NCI-H146 treated with DMSO at 0.1 percent for 48 hours (cell line): ENCODE data around the gene GPC5.
A peak's percentile ranks its signal among the peaks of the same experiment; 100 is the strongest.

Experiments used
- DNase-seq: peaks from one replicate; lab custom pipeline; 2025; ENCODE audit not compliant: unreplicated experiment; lab: John Stamatoyannopoulos, UW

Gene GPC5

DNA sequence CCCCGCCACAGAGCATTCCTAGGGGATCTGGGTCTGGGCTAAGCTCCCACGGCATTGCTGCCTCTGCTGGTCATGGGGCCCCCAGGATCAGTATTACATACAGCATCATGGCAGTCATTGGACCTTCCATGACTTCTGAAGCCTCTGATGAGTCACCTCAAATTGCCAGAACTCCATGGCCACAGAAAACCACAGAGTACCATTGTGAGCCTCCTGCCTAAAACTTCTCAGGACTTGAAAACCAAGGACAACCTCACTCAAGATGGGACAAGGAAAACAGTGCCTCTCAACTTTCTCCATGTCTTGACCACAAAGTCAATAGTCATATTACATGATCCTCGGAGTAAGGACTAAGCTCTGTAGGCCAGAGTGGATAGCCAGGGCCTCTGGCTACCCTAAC is 306.0 kb downstream of the GPC5 start:
- no peak for DNase-seq

DNA sequence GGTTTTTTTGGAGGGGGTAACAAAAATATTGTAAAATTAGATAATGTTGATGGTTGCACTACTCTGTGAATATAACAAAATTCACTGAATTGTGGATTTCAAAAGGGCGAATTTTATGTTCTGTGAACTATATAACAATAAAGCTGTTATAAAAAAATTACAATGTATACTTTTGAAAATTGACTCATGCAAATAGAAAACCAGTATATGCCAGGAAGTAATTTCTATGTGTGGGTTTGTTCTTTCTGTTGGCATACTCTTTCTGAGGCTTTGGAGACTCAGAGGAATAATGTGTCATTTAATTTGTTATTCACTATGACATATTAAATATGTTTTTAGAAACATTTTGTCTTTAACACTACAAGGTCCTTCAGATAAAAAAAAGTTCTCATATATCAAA is 310.1 kb downstream of the GPC5 start:
- DNase-seq, result no peak

DNA sequence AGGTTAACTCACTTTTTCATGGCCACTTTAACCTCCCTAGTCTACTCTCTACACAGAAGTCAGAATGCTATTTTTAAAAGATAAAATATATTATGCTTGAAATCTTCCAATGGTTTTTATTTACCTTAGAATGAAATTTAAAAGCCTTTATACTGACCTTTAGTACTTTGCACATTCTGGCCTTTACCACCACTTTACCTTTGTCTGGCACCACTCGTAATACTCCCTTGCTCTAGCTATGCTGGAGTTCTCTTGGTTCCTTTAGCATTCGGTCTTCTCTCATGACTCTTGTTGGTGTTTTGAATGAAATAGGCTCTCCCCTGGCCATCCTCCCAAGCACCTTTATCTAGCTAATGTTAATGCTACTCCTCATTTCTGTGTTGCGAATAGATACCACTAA is 310.8 kb downstream of the GPC5 start:
- DNase-seq, result no peak

DNA sequence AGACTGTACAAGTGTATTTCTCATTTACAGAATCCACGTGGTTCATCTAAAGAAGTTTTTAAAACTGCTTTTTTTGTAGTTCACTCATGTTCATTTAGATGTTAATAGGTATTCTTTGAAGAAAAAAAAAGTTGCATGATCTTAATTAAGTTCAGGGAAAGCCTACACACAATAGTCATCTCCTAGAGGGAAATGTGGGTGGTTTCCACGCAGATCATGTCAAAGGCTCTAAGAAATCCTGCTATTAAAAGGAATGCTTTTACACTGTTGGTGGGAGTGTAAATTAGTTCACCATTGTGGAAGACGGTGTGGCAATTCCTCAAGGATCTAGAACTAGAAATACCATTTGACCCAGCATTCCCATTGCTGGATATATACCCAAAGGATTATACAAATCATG is 312.3 kb downstream of the GPC5 start:
- DNase-seq, result no peak

DNA sequence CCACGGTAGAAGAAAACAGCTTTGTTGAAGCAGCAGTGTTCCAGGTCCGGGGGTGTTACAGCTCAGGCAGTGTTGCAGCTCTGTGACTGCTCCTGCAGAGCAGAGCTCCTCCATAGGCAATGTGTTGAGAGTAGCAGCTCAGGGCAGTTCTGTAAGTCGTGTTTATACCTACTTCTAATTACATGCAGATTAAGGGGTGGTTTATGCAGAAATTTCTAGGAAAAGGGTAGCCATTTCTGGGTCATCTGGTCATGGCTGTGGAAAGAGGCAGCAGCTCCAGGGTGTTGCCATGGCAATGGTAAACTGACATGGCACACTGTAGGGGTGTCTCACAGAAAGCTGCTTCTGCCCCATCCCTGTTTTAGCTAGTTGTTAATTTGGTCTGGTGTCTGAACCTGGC is 316.4 kb downstream of the GPC5 start:
- DNase-seq, result no peak

DNA sequence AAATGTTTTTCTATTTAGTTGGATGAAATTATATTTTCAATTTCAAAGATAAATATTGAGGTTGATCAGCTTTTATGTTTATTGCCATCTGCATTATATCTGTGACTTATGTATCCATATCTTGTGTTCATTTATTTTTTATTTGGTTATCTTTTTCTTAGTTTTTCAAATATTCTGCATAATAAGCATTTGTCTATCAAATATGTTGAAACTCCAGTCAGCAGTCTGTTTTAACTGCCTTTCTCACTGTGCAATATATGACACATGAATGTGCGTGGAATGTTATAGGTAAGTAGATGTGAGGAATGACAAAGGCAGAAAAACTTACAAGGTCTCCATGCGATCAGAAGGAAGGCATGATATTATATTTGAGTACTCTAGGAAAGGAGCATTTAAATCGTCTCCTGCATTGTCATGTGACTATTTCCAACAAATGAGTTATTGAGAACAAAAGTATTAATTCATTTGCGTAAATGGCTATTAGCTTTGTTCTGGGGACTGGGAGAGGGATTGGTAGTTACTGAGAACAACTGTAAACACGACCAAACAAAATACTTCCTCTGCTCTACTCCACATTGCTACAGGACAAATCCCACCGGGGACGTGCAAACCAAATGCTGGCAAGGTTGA is 318.1 kb downstream of the GPC5 start:
- DNase-seq, result no peak

DNA sequence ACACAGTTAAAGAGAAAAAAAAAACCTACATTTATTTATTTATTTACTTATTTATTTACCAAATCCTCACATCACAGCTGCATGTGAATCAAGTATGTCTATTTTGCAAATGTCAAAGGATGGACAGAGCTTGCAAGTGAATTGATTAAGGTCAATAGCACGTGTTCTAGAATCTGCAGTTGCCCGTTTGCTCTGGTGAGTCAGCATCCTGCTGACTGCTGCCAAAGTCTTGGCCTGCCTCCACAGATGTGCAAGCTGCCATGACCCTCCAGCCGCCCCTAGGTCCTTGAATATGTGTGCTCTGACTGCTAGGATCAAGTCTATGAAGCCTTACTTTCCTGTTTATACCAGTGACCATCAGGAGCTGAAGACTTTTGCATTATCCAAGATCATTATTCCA is 320.6 kb downstream of the GPC5 start:
- DNase-seq, result no peak

DNA sequence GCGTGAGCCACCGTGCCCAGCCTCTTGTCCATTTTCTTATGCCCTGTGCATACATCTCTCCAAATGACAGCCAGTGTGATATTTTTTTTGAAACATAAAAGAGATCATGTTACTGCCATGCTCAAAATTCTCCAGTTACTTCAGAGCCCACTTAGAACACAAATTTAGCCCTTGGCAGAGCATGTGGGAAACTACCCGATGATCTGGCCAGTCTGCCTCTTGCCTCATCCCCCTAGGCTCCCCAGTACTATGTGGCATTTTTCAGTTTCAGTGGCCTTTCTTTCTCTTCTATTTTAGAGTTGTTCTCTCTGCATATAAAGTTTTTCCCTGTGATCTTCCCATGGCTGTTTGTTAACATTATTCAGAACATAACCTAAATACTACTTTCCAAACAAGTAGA is 323.0 kb downstream of the GPC5 start:
- DNase-seq, result no peak

DNA sequence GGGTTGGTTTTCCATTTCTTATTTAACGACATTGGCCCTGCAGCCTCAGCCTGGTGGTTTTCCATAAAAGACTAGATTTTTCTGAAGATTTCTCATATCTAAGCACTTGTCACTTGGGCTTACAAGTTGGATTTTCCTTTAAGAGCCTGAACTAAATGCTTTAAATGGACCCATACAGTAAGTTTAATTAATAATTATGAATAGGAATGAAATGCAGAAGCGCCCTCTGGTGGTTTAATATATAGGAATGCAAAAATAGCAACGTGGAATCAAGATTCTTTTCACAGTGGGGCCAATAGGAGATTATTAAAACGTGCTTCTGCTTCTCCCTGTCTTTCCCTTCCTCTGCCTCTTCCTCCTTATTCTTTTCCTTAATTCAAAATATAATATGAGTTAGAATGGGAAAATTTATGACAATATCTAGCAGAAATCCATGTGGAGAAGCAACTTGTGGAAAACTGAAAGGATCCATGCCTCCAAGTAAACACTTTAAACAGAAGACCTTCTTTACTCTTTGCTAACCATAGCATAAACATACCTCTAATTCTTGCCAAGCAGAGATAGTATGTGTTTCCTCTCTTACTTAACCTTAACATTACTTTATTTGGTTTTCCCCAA is 324.0 kb downstream of the GPC5 start:
- no peak for DNase-seq

DNA sequence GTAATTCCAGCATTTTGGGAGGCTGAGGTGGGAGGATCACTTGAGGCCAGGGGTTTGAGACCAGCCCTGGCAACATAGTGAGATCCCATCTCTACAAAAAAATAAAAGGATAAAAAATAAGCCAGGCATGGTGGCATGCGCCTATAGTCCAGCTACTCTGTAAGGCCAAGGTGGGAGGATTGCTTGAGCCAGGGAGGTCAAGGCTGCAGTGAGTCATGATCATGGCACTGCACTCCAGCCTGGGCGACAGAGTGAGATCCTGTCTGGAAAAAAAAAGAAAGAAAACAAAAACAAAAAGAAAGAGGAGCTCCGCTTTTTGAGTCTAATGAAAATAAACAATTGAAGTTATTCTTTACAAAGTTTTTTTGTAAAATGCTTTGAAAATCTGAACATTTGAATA is 326.2 kb downstream of the GPC5 start:
- no peak for DNase-seq

DNA sequence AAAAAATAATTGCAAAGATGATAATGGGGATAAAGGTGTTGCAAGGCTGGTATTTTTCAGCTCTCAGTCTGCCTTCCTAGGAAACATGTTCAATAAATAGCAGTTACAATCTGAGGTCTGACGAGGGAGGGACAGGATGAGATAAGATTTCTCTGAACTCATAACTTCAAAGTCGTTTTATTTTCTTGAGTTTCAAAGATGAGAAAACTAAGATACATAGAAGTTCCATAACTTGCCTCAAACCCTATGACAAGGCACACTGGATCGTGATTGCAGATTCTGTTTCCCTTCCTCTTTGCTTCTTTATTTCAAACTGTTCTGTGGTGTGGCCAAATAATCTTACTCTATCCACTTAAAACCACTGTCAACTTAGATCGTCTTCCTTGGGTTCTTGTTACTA is 327.2 kb downstream of the GPC5 start:
- no peak for DNase-seq

DNA sequence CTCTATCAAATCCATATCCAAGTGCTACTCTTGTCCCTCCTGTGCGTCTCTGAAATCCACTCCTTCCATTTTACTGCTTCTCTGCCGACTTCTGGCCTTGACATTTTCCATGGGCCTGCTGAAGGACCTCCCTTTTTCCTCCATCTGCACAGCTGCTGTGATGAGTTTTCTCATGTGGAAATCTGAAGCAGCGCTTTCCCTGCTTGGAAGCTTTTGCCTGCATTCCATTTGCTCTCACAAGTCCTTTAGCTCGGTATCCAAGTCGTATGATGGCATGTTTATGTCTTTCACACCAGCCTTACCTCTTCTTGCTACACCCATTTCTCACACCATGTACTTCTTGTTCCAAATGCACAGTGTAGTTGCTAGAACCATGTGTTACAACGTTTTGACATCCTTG is 328.2 kb downstream of the GPC5 start:
- DNase-seq, result no peak

DNA sequence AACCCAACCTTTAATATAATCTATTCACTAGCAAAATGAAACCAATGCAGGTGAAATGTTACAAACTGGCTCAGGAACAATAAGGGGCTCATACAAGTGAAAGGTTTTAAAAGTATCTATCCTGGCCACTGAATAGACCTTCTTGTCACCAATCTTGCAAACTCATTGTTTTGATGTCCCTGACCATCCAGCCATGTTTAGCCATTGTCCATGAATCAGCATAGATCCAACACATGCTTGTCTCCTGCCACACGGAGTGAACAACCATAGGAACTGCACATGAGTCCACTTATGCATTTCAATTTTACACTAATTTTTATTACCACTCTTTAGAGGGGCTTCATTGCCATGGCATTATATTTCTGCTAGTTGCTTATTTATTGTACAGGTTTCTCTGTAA is 331.4 kb downstream of the GPC5 start:
- no peak for DNase-seq

DNA sequence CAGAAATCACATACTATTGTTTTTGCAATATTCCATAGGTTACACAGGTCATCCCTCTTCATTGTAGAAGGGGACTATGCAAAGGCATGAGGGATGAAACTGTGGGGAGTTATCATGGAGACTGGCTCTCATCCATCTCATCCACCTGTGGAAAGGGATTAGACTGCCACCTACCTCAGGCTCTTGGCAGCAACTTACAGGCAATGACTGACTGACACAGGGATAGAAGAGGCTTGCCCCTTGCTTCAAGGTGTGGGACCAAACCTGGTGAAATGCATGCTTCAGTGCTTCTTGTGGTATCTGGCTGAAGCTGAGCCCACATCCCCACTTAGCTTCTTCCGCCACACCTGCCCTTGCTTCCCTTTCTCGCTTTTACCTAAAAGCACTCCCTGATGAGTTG is 341.3 kb downstream of the GPC5 start:
- no peak for DNase-seq

DNA sequence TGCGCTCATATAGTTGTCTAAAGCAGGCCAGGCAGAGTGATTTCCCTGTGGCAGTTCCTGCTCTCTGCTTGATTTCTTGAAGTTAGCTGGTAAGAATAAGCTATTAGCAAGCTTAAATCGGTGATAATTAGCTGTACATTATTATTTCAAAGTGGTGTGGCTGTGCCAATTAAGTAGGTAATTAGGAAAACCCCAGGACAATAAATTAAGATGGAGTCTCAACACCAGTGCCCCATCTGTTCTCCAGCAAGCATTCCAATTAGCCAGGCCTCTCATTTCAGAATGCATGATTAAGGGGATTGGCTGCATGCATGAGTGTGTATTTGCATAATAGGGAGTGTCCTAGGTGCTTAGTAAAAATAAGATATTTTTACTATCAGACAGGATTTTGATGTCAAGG is 342.3 kb downstream of the GPC5 start:
- DNase-seq, result no peak

DNA sequence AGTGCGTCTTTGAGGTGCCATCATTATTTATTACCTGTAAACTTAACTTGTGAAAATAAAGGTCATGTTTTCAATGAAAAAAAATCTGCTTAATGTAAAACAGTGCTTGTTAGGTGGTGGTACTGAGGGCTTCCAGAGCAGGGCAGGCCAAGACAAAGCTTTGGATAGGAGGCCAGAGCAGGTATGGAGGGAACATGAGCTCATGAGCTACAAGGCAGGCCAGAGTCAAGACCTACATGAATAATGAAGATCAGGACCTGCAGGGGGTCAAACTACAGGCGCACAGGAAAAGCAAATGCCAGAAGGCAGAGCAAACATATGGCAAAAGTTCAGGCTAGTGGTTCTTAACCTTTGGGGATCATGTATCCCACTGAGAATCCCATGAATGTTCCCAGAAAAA is 343.5 kb downstream of the GPC5 start:
- no peak for DNase-seq

DNA sequence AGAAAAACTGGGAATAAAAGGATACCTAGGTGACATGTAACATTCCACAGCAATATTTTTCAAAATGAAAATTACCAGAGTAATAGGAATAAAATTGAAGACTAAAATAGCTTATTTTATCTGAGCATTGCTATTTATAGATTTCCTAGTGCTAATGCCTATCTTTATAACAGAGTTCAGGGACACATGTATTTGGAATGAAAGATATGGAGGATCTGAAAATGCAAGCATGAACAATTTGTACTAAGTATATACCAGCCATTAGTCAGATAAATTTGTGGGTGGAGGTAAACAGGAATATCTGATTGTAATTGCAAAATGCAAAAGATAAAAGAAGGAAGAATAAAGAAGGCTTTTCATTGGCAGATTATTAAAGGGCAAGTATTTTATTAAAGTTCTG is 345.9 kb downstream of the GPC5 start:
- no peak for DNase-seq

DNA sequence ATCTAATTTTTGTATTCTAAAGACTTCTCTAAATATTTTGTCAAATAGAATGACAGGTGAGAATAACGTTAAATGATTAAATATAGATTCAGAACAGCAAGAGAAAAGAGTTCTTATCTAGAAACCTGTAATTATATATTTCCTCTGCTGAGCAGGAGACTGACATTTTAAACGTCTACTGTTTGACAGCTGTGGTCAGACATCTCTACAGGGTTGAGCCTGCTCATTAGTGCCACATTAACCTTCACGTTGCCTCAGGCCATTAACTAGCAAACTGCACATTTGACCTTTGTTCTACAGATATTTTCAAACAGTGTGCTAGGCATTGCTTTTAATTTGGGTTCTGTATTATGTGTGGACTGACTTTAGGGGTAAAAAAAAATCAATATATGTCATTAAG is 347.5 kb downstream of the GPC5 start:
- peak; percentile 84 for DNase-seq

DNA sequence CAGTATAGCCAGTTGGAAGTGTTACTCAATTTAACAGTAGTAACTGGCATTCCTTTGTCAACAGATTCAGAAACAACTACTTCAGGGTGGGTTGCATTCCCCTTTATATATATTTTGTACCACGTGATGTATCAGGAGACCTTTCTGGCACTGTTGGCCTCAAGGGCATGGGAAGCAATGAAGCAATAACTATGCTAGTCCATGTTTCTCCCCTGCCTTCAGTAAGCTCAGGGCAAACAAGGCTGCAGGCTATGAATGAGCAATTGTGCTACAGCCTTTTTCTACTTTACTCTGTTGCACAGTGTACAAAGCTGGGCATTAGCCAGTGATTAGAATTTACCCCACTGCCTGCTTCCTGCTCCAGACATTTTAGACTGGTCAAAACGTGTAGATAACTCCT is 348.8 kb downstream of the GPC5 start:
- no peak for DNase-seq

DNA sequence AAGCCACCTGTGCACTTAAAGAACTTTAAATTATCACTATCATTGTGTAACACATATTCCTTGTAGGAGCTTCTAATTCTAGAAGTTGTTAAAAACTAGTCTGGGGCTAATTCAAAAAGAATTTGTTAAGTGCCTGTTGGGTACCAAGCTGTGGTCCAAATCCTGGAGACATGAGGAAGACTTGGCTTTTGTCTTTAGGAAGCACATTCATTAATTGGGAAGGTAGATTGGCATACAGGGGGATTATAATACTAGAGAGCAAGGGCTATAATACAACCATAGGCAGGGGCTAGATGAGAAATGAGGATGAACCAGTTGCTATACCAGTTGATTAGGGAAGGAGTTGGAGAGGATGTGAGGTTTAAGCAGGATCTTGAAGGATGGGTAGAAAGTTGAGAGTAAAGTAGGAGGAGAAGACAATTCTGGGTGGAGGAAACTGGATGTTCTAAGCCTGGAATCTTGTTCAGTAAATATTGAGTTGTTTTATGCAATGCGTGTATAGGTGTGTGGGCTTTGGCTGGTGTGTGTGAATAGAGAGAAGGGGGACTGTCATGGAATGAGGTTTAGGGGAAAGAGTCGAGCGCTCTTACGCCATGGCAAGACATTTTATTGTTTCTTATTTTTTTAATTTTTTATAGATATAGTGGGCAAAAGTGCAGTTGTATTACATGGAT is 350.1 kb downstream of the GPC5 start:
- DNase-seq, result no peak

DNA sequence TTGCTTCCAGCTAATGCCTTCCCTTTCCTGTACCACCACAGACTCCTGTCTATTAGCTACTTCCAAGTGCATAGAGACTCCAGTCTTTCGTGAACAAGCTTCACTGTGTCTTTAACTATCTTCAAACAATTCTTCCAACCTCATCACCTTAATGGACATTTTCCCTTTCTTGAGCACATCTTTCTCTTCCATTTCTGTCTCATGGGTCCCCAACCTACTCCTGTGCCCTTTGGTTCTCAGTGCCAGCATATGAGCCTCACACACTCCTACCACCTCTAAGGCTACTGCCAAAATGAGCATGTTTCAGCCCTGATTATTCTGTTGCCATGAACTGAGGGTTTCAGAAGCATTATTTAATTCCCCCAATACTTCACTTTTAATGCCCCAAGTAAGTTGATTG is 360.3 kb downstream of the GPC5 start:
- DNase-seq, result no peak

DNA sequence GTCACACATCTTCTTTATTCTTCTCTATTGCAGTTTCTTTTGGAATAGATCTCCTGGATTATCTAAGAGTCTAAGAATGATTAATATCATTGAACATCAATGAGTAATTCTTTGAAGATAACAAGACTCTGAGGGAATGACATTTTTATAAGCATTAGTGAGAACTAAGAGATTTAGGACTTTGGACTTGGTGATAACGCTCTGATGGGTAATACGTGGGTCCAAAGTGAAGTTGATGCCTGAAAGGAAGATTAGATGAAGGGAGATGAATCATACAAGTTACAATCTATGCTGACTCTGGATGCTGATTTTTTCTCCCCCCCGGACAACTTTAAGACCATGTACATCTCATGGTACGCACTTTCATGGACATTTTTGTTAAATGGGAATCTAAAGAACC is 364.5 kb downstream of the GPC5 start:
- no peak for DNase-seq

DNA sequence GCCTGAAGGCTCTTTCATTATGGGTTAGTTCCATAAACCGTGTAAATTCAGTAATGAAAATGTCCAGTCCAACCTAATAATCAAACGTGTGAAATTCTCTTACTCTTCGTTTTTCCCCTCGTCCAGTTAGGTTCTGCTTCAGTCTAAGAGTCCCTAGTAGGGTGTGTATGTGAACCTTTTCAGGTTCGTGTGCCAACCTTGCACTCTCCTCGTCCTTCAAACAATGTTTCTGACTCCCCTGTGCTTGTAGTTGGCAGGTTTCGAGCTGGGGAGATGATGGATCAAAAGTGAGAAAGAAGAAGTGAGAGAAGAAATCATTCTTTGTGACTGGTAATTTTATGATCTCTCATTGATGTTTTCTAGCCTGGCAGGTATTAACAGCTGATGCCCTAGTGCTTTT is 366.1 kb downstream of the GPC5 start:
- DNase-seq, result no peak
